DMS79 treated with DMSO at 0.1 percent for 48 hours (cell line): ENCODE data around the gene PHACTR3.

ENCODE experiments used
- DNase-seq: peaks from one replicate; lab custom pipeline; 2025; lab: John Stamatoyannopoulos, UW

The PHACTR3 gene

GRCh38 chr20:59731376-59731775 is 127.0 kb downstream of the PHACTR3 start:
- DNase-seq: no peak

GRCh38 chr20:59733351-59733750 is 129.0 kb downstream of the PHACTR3 start:
- no peak for DNase-seq

GRCh38 chr20:59735486-59735885 is 131.1 kb downstream of the PHACTR3 start:
- no peak for DNase-seq

GRCh38 chr20:59735917-59736316 is 131.6 kb downstream of the PHACTR3 start:
- no peak for DNase-seq

DNA sequence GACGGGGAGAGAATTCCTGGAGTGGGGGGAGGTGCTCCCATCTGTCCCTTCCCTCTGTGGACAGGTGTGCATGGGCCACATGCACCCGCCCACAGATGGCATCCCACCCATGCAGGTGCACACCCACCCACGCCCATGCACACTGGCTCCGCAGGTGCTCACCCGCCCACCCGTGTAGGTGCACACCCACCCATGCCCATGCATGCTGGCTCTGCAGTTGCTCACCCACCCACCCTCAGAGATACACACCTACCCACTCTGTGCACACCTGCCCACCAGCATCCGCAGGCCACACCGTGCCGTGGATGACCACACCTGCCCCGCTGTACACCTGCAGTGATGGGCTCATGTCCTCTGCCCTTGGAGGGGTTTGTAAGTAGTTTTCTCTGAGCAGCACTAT is 132.0 kb downstream of the PHACTR3 start:
- no peak for DNase-seq

GRCh38 chr20:59737073-59737666 is 132.8 kb downstream of the PHACTR3 start:
- DNase-seq: no peak

DNA sequence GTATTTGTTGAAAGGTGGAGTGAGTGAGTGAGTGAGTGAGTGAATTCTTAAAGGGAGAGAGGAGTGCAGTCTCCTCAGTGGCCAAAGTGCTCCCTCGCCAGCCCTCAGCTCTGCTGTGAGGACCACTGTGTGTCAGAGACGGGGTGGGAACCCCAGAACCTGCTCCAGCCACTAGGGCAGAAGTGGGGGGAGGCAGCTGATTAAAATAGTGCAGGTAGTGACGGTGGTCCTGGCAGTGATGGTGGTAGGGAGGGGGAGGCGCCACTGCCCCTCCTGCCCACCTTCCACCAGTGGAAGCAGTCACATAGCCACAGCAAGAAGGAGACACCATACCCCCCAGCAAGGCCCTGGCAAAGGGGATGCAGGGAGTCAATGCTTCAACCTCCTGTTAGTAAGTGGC is 133.5 kb downstream of the PHACTR3 start:
- DNase-seq: no peak

DNA sequence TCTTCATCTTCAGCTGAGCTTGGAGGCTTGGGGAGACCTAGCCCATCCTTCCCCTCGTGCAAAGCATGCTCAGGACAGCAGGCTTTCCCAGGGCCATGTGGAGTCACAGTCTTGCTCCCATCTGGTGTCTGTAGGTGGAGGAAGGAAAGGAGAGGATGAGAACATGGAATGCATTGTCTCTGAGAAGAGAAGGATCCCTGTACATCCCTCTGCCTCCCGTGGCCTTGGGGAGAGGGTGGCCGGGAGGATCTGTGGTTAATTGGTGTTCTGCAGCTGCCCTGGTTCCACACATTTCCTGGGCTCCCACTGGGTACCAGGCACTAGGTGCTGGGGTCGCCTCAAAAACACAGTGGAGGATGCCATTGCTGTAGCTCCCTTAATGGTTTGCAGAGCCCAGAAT is 134.5 kb downstream of the PHACTR3 start:
- DNase-seq: no peak

- no peak for DNase-seq
Observed at GRCh38 chr20:59740621-59741020, 136.3 kb downstream of the PHACTR3 start.

DNA sequence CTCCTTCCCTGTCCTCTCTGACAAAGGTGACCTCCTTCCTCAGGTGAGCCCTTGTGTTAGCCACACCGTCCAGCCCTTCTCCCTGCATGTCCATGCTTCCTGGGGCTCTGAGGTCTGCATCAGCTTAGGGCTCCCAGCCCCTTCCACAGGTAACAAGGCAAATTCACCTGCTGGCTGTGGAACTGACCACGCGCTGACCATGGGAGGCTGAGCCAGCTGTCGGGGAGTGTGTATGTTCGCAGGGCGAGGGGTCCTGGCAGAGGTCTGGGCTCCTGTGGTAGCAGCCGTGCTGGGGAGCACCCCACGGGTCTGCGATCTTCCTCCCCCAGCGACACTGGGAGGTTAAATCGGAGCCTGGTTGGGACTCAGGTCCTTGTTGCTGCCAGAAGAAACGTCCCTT is 136.7 kb downstream of the PHACTR3 start:
- no peak for DNase-seq

DNA sequence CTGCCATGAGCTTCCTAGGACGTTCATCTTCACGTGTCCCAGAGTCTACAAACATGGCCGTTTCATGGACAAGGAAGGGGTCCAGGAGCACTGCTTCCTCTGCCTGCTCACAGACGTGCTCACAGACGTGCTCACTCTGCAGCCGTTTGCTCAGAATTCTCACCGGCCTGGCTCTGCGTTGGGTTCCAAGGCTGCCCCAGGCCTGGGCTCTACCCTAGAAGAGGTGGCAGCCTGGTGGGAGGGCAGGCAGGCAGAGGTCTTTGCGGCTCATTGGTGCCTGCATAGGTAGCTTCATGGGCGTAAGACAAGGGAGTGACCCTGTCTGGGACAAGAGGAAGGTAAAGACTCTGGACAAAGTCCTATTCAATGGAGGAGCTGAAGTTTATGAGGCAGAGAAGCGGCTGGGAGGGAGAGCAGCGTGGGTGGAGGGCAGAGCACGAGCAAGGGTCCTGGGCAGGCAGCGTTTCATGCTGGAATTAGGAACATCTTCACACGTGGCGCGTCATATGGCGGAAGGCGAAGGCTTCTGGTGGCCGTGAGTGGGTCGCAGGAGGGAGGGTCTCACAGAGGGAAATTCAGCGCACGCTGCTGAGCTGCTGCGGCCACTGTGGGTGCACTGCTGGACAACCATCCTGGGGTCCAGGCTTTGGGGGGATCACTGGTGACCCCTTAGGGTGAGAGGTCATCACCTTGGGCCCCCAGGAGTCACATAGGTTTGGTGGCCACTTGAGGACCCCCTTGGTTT is 138.2 kb downstream of the PHACTR3 start:
- no peak for DNase-seq

DNA sequence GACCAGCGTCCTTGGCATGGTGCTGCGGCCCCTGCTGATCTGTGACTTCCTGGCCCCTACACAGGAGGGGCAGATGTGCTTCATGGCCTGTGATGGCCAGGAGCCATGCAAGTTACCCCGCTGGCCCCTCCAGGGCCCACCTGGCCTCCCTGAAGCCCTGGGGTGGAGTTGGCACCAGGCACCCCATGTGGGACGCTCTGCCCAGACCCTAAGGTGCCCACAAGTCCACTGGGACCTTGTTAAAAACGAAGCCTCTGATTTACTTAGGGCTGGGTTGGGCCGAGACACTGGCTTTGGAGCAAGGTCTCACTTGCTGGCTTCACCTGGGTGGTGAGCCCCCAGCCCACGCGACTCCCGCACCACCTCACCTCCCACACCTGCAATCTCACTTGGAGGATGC is 139.0 kb downstream of the PHACTR3 start:
- DNase-seq: no peak

DNA sequence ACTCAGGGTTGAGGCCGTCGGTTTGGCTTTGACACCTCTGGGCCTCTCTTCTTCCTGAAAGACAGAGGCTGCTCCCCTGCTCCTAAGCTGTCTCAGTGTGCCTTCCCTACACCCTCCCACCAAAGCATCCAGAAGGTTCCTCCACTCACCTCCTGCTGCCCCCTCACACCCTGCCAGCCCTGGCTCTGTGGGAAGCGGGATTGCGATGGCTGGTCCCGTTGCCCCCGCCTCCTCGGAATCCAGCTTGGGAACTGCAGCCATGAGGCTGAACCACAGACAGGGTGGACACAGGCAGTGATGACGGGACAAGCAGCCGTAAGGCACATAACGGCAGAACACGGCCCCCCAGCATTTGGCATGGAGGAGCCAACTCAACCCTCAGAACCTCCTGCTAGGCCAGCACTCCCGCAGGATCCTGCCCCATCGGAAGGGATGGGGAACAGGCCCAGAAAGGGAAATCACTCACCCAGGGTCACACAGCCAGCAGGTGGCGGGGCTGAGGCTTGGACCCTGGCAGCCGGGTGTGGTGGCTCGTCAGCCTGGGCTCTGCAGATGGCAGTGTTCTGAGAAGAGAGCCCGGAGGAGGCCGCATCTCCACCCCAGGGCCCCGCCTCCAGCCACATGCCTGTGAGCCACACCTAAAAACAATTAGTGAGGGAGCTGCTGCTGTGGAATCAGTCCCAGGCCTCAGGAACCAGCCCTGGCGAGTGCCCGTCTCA is 139.6 kb downstream of the PHACTR3 start:
- no peak for DNase-seq

- DNase-seq: no peak
Observed at GRCh38 chr20:59744756-59745155, 140.4 kb downstream of the PHACTR3 start.

- no peak for DNase-seq
Observed at GRCh38 chr20:59745201-59745600, 140.9 kb downstream of the PHACTR3 start.

GRCh38 chr20:59745716-59746115 is 141.4 kb downstream of the PHACTR3 start:
- DNase-seq: no peak

GRCh38 chr20:59746155-59746554 is 141.8 kb downstream of the PHACTR3 start:
- DNase-seq: no peak

DNA sequence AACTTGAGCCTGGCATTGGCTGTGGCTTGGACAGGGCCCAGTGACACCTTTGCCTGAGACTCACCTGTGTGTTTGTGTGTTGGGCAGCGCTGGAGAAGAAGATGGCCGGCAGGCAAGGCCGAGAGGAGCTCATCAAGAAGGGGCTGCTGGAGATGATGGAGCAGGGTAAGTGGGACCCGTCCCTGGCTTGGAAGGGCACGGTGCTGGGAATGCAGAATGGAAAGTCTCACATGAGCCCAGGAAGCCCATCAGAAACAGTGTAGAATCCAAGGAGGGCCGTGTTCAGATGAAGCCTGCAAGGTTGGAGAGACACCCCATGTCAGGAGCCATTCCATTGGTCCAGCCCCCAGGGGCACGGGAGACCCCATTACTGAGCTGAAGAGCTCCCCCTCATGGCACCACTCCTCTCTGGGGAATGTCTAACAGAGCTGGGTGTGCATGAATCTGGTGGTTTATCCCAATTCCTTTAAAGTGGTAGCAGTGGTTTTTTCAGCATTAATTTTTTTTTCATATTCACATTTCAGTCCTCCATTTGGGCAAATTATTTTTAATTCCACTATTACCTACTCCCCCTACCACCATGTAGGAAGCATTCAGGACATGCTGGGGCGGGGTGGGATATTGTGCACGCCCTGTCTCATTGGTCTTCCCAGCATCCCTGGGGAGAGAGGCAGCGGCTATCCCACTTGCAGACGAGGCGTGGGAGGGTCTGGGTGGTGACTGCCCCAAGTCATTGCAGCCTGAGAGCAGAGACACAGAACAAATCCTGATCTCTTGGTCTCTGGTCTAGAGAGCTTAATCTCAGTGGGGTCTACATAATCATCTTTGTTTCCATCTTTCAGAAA is 143.6 kb downstream of the PHACTR3 start:
- no peak for DNase-seq

GRCh38 chr20:59748619-59749191 is 144.4 kb downstream of the PHACTR3 start:
- no peak for DNase-seq

- no peak for DNase-seq
Observed at GRCh38 chr20:59749301-59749700, 145.0 kb downstream of the PHACTR3 start.

- DNase-seq: no peak
Observed at GRCh38 chr20:59750209-59750840, 146.0 kb downstream of the PHACTR3 start.
